Stimulated activated CD8-positive, alpha-beta memory T cell treated with anti-CD3 and anti-CD28 coated beads, Interleukin-15, amount 100 ng/mL, for 4 hours (primary cell): ENCODE results near the gene ZNF574.
A peak's percentile ranks its signal among the peaks of the same experiment; 100 is the strongest.
"Not testable (repeated sequence)": the region's sequence is repeated elsewhere in the genome, so short reads cannot be mapped to it uniquely, and the experiment has no call there.

Experiments
- DNase-seq, 2 donors: peaks; one replicate each; pipeline ENCODE4 v3.0.0-alpha.2; 2020; ENCODE audit warnings: low read depth in 2 of 2

Gene ZNF574

GRCh38 chr19:42099336-42099925, 23.5 kb downstream of the ZNF574 start:
- DNase-seq: no peak

- not testable (repeated sequence) for DNase-seq
Observed at GRCh38 chr19:42100241-42100640, 24.3 kb downstream of the ZNF574 start.

- no peak for DNase-seq
Observed at GRCh38 chr19:42102877-42103276, 26.9 kb downstream of the ZNF574 start.

- no peak for DNase-seq
Observed at GRCh38 chr19:42105368-42105767, 29.4 kb downstream of the ZNF574 start.

- DNase-seq: peak; percentile 70 to 76
Observed at GRCh38 chr19:42108527-42109389, 32.8 kb downstream of the ZNF574 start.

- no peak for DNase-seq
Observed at GRCh38 chr19:42109896-42110295, 33.9 kb downstream of the ZNF574 start.

- no peak for DNase-seq
Observed at GRCh38 chr19:42110658-42111057, 34.7 kb downstream of the ZNF574 start.

- no peak for DNase-seq
Observed at GRCh38 chr19:42111384-42111783, 35.4 kb downstream of the ZNF574 start.

GRCh38 chr19:42111811-42112210, 35.8 kb downstream of the ZNF574 start:
- DNase-seq: no peak

GRCh38 chr19:42113641-42114348, 37.8 kb downstream of the ZNF574 start:
- DNase-seq: no peak

- DNase-seq: no peak
Observed at GRCh38 chr19:42114412-42114811, 38.4 kb downstream of the ZNF574 start.

GRCh38 chr19:42115219-42115618, 39.3 kb downstream of the ZNF574 start:
- no peak for DNase-seq

- DNase-seq: no peak
Observed at GRCh38 chr19:42115705-42116104, 39.7 kb downstream of the ZNF574 start.

- no peak for DNase-seq
Observed at GRCh38 chr19:42116308-42117075, 40.5 kb downstream of the ZNF574 start.

GRCh38 chr19:42117076-42117475, 41.1 kb downstream of the ZNF574 start:
- DNase-seq: no peak

GRCh38 chr19:42120276-42120980, 44.5 kb downstream of the ZNF574 start:
- no peak for DNase-seq

GRCh38 chr19:42121036-42121621, 45.2 kb downstream of the ZNF574 start:
- DNase-seq: no peak

GRCh38 chr19:42121656-42122069, 45.7 kb downstream of the ZNF574 start:
- peak; percentile 71 to 82 for DNase-seq

- peak; percentile 48 to 58 for DNase-seq
Observed at GRCh38 chr19:42122691-42123607, 47.0 kb downstream of the ZNF574 start.

- no peak for DNase-seq
Observed at GRCh38 chr19:42123765-42124164, 47.8 kb downstream of the ZNF574 start.
